SK-N-SH treated with all-trans-retinoic acid at 6 μM for 48 hours (cell line): ENCODE results near the gene ZFHX3.

Source experiments
- ATAC-seq: fragments of 200-7000 bp; cut with Tn5 transposase; 3 replicates; pipeline ENCODE4 v1.9.1; 2020; ENCODE audit warnings: mild to moderate bottlenecking, moderate library complexity
- ARNTL ChIP-seq: fragments of 450-650 bp; formaldehyde crosslinking; IDR thresholded peaks from 2 replicates; pipeline ENCODE4 v1.5.0; 2020; ENCODE audit warnings: low read depth, mild to moderate bottlenecking, moderate library complexity, borderline replicate concordance
- BACH2 ChIP-seq: fragments of 250-450 bp; sonication (Bioruptor Pico); IDR thresholded peaks from 2 replicates; pipeline ENCODE4 v1.9.0; 2021; ENCODE audit warnings: mild to moderate bottlenecking, borderline replicate concordance
- CREB5 ChIP-seq: fragments of 250-450 bp; sonication (Bioruptor Pico); IDR thresholded peaks from 2 replicates; pipeline ENCODE4 v1.5.1; 2020; ENCODE audit warnings: low read depth, mild to moderate bottlenecking, moderate library complexity
- CSDC2 ChIP-seq: fragments of 250-450 bp; sonication (Bioruptor Pico); IDR thresholded peaks from 2 replicates; pipeline ENCODE4 v1.5.0; 2020; ENCODE audit warnings: mild to moderate bottlenecking, moderate library complexity
- CSRNP3 ChIP-seq: fragments of 250-450 bp; sonication (Bioruptor Pico); IDR thresholded peaks from 2 replicates; pipeline ENCODE4 v1.5.1; 2021; ENCODE audit warnings: mild to moderate bottlenecking, moderate library complexity
- ESRRG ChIP-seq: fragments of 250-450 bp; sonication (Bioruptor Pico); IDR thresholded peaks from 2 replicates; pipeline ENCODE4 v1.6.1; 2021; ENCODE audit warnings: mild to moderate bottlenecking
- ISL1 ChIP-seq: fragments of 250-450 bp; sonication (Bioruptor Pico); IDR thresholded peaks from 2 replicates; pipeline ENCODE4 v2.1.2; 2022; ENCODE audit warnings: mild to moderate bottlenecking, moderate library complexity
- OSR1 ChIP-seq: fragments of 250-450 bp; sonication (Bioruptor Pico); IDR thresholded peaks from 2 replicates; pipeline ENCODE4 v1.8.0; 2022; ENCODE audit warnings: moderate library complexity, mild to moderate bottlenecking, inconsistent platforms
- POU6F1 ChIP-seq: fragments of 250-450 bp; sonication (Bioruptor Pico); IDR thresholded peaks from 2 replicates; pipeline ENCODE4 v1.8.0; 2021; ENCODE audit warnings: low read depth, mild to moderate bottlenecking, moderate library complexity, borderline replicate concordance
- RARB ChIP-seq: fragments of 250-450 bp; sonication (Bioruptor Pico); IDR thresholded peaks from 2 replicates; pipeline ENCODE4 v1.8.0; 2021; ENCODE audit warnings: mild to moderate bottlenecking, moderate library complexity
- SNAI2 ChIP-seq: fragments of 250-450 bp; sonication (Bioruptor Pico); IDR thresholded peaks from 2 replicates; pipeline ENCODE4 v1.5.0; 2020; ENCODE audit warnings: mild to moderate bottlenecking, moderate library complexity
- TCF4 ChIP-seq: fragments of 250-450 bp; sonication (Bioruptor Pico); IDR thresholded peaks from 2 replicates; pipeline ENCODE4 v1.8.0; 2021; ENCODE audit warnings: mild to moderate bottlenecking, moderate library complexity, borderline replicate concordance
- ZC3H10 ChIP-seq: fragments of 250-450 bp; sonication (Bioruptor Pico); IDR thresholded peaks from 2 replicates; pipeline ENCODE4 v1.5.1; 2021; ENCODE audit warnings: mild to moderate bottlenecking, moderate library complexity
- ZFP3 ChIP-seq: fragments of 250-450 bp; sonication (Bioruptor Pico); IDR thresholded peaks from 2 replicates; pipeline ENCODE4 v1.5.0; 2020; ENCODE audit warnings: mild to moderate bottlenecking, moderate library complexity
- ZFP30 ChIP-seq: fragments of 450-650 bp; formaldehyde crosslinking; IDR thresholded peaks from 2 replicates; pipeline ENCODE4 v1.5.0; 2022; ENCODE audit warnings: mild to moderate bottlenecking, moderate library complexity
- ZNF565 ChIP-seq: fragments of 450-650 bp; formaldehyde crosslinking; conservative IDR thresholded peaks from 2 replicates; pipeline ENCODE4 v1.5.0; 2020; ENCODE audit warnings: low read depth, mild to moderate bottlenecking, moderate library complexity
- ZNF70 ChIP-seq: fragments of 450-650 bp; formaldehyde crosslinking; IDR thresholded peaks from 2 replicates; pipeline ENCODE4 v1.5.0; 2020; ENCODE audit warnings: mild to moderate bottlenecking, moderate library complexity
- ZNF8 ChIP-seq: fragments of 450-650 bp; formaldehyde crosslinking; IDR thresholded peaks from 2 replicates; pipeline ENCODE4 v1.5.0; 2020; ENCODE audit warnings: mild to moderate bottlenecking, moderate library complexity
- TF ChIP-seq, protein P1 (sequence below): fragments of 250-450 bp; sonication (Bioruptor Pico); IDR thresholded peaks from 2 replicates; pipeline ENCODE4 v1.5.0; 2020; ENCODE audit warnings: mild to moderate bottlenecking, moderate library complexity
- TF ChIP-seq, protein P2 (sequence below): fragments of 250-450 bp; sonication (Bioruptor Pico); IDR thresholded peaks from 2 replicates; pipeline ENCODE4 v1.8.0; 2020; ENCODE audit warnings: mild to moderate bottlenecking, moderate library complexity, borderline replicate concordance

Gene ZFHX3

GRCh38 chr16:72818236-72818845 is 229.6 kb downstream of the ZFHX3 start:
- TF ChIP-seq ARNTL (CRISPR knock-in tag) = no peak
- no peak for ATAC-seq

DNA sequence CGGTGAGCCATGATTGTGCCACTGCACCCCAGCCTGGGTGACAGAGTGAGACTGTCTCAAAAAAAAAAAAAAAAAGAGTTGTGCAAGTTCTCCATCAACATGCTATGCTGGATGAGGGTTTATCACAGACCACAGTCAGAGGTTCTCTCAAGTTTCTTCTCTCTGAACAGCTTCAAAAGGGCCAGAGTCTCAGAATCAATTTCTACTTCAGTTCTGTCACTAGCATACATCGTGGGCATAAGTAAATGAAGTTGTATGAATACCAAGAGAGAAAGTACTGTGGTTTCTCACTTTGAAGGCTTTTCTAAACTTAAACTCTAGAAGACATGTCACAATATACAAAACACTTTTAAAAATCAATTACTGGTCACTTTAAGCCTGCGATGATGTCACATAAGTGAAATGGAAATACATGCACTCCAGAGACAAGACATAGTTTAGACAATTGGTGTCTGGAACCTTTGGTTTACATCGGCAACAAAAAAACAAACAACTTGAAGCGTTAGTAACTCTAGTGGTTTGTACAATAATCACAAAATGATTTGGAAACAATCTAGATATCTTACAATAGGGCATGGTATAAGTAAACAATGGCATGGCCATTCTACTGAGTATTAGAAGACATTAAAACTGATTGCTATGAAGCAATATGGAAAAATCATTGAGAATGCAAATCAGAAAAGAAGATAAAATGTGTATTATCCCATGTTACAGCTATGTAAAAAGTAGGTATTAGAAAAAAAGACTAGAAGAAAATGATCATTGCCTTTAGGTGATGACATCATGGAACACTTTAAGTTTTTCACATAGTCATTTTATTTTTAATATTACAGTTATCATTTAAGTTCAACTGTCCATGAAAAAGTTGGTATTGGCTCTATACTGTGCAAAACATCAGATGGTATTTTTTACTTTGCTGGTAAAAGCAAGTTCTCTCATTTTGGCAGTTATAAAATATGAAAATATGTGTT is 232.3 kb downstream of the ZFHX3 start:
- no peak for ATAC-seq

More for the DNA sequence above, 232.3 kb downstream of the ZFHX3 start:
- no peak for TF ChIP-seq OSR1 (CRISPR knock-in tag)
- TF ChIP-seq SNAI2 = no peak
- no peak for TF ChIP-seq POU6F1 (CRISPR knock-in tag)
- TF ChIP-seq CREB5 (CRISPR knock-in tag) = no peak
- TF ChIP-seq ZNF8 = no peak
- TF ChIP-seq, protein P1, sequence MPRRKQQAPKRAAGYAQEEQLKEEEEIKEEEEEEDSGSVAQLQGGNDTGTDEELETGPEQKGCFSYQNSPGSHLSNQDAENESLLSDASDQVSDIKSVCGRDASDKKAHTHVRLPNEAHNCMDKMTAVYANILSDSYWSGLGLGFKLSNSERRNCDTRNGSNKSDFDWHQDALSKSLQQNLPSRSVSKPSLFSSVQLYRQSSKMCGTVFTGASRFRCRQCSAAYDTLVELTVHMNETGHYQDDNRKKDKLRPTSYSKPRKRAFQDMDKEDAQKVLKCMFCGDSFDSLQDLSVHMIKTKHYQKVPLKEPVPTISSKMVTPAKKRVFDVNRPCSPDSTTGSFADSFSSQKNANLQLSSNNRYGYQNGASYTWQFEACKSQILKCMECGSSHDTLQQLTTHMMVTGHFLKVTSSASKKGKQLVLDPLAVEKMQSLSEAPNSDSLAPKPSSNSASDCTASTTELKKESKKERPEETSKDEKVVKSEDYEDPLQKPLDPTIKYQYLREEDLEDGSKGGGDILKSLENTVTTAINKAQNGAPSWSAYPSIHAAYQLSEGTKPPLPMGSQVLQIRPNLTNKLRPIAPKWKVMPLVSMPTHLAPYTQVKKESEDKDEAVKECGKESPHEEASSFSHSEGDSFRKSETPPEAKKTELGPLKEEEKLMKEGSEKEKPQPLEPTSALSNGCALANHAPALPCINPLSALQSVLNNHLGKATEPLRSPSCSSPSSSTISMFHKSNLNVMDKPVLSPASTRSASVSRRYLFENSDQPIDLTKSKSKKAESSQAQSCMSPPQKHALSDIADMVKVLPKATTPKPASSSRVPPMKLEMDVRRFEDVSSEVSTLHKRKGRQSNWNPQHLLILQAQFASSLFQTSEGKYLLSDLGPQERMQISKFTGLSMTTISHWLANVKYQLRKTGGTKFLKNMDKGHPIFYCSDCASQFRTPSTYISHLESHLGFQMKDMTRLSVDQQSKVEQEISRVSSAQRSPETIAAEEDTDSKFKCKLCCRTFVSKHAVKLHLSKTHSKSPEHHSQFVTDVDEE (CRISPR knock-in tag) = no peak
- no peak for TF ChIP-seq ZC3H10 (CRISPR knock-in tag)
- TF ChIP-seq BACH2 (CRISPR knock-in tag) = no peak
- no peak for TF ChIP-seq ZNF70
- TF ChIP-seq ESRRG (CRISPR knock-in tag) = no peak
- no peak for TF ChIP-seq ZNF565
- TF ChIP-seq TCF4 (CRISPR knock-in tag) = no peak
- TF ChIP-seq CSDC2 = no peak
- TF ChIP-seq CSRNP3 (CRISPR knock-in tag) = no peak
- TF ChIP-seq ZFP3 = no peak
- no peak for TF ChIP-seq ISL1 (CRISPR knock-in tag)
- TF ChIP-seq RARB (CRISPR knock-in tag) = no peak
- TF ChIP-seq, protein P2, sequence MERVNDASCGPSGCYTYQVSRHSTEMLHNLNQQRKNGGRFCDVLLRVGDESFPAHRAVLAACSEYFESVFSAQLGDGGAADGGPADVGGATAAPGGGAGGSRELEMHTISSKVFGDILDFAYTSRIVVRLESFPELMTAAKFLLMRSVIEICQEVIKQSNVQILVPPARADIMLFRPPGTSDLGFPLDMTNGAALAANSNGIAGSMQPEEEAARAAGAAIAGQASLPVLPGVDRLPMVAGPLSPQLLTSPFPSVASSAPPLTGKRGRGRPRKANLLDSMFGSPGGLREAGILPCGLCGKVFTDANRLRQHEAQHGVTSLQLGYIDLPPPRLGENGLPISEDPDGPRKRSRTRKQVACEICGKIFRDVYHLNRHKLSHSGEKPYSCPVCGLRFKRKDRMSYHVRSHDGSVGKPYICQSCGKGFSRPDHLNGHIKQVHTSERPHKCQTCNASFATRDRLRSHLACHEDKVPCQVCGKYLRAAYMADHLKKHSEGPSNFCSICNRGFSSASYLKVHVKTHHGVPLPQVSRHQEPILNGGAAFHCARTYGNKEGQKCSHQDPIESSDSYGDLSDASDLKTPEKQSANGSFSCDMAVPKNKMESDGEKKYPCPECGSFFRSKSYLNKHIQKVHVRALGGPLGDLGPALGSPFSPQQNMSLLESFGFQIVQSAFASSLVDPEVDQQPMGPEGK = no peak
- no peak for TF ChIP-seq ZFP30 (CRISPR knock-in tag)
